Chondrocyte (in vitro differentiated cells): ENCODE measurements around the gene MROH2B. TPM values are rescaled to one million over a fixed set of nuclear protein-coding genes. Genes with fewer than 3 reads are reported as not detected.
"Not testable (repeated sequence)": the region's sequence is repeated elsewhere in the genome, so short reads cannot be mapped to it uniquely, and the experiment has no call there.

Experiments
- DNase-seq: peaks from one replicate; pipeline ENCODE4 v3.0.0; 2021; ENCODE audit warnings: mixed read lengths, low spot score
- H3K27ac Mint-ChIP-seq: one replicate; pipeline ENCODE4 v1.8.0; 2021; ENCODE audit warnings: mild to moderate bottlenecking, moderate library complexity, mixed read lengths; ENCODE audit not compliant: unreplicated experiment
- H3K27me3 Mint-ChIP-seq: 2 replicates; pipeline ENCODE4 v1.8.0; 2021; ENCODE audit warnings: low read depth, mixed read lengths
- H3K36me3 Mint-ChIP-seq: 2 replicates; pipeline ENCODE4 v1.8.0; 2021; ENCODE audit warnings: low read depth, mixed read lengths
- H3K4me1 Mint-ChIP-seq: 2 replicates; pipeline ENCODE4 v1.8.0; 2021; ENCODE audit warnings: low read depth, mild to moderate bottlenecking, mixed read lengths
- H3K4me3 Mint-ChIP-seq: one replicate; pipeline ENCODE4 v1.8.0; 2021; ENCODE audit warnings: mild to moderate bottlenecking, moderate library complexity, mixed read lengths; ENCODE audit not compliant: unreplicated experiment
- H3K9me3 Mint-ChIP-seq: 2 replicates; pipeline ENCODE4 v1.8.0; 2021; ENCODE audit warnings: low read depth, mixed read lengths
- CTCF ChIP-seq: fragments of 200-600 bp; sonication (generic); IDR thresholded peaks from 2 replicates; pipeline ENCODE4 v1.5.0; 2021; ENCODE audit warnings: antibody characterized with exemption, mild to moderate bottlenecking, moderate library complexity
- total RNA-seq: library from RNA; stranded (reverse); gene quantifications from 3 replicates; pipeline ENCODE4 v1.2.1, GENCODE V29; 2021

MROH2B gene
- total RNA-seq, 1 donor from 2014 or later: not detected

DNA sequence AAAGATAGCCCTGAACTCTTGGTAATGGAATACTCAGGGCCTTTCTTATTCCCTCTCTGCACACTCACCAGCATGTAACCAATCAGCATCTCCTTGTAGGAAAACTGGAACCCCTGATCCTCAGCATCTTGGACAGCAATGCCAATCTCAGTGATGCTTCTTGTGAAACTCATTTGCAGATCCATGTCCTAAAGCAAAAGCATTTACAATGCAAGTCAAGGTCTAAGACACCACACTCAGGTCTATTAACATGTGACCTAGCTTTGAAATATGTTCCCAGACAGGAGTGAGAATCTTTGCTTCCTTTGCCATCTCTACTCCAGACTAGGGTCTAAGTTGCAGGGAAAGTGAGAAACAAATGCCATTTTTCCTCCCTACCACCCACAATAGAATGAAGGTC, 38.2 kb downstream of the MROH2B start:
- DNase-seq: no peak
- Mint-ChIP-seq H3K4me3 (no peak overlapping the region), H3K36me3 (no peaks in the 10 kb centered on the region), H3K27ac (no peak overlapping the region), H3K4me1 (no peaks in the 10 kb centered on the region), H3K9me3 (peaks cover 15% of the 10 kb centered on the region), H3K27me3 (no peaks in the 10 kb centered on the region)
- no peak for TF ChIP-seq CTCF

- H3K36me3 Mint-ChIP-seq, H3K27me3 Mint-ChIP-seq: not testable (repeated sequence)
These were observed 48.5 kb downstream of the MROH2B start for GRCh38 chr5:41022600-41022999.

GRCh38 chr5:41012318-41012717, 58.8 kb downstream of the MROH2B start:
- Mint-ChIP-seq H3K4me1 (no peaks in the 10 kb centered on the region), H3K4me3 (no peak overlapping the region), H3K36me3 (no peaks in the 10 kb centered on the region), H3K9me3 (peaks cover 2% of the 10 kb centered on the region), H3K27me3 (peaks cover 2% of the 10 kb centered on the region), H3K27ac (no peak overlapping the region)
- TF ChIP-seq CTCF: no peak
- DNase-seq: no peak

More at GRCh38 chr5:41022600-41022999, 48.5 kb downstream of the MROH2B start:
- not testable (repeated sequence) for H3K4me1 Mint-ChIP-seq, DNase-seq, H3K4me3 Mint-ChIP-seq, H3K27ac Mint-ChIP-seq
- H3K9me3 Mint-ChIP-seq: peaks cover 26% of the 10 kb centered on the region

DNA sequence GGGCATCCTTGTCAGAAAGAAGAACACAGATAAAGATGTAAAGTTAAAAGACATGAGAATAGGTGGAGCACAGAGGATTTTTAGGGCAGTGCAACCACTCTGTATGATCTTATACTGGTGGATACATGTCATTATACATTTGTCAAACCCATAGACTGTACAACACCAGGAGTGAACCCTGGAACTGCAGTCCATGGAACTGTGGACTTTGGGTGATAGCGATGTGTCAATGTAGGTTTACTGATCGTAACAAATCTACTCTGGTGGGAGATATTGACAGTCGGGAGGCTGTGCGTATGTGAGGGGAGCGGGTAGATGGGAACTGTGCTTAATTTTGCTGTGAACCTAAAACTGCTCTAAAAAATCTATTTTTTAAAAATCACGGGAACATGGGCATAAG, 60.6 kb downstream of the MROH2B start:
- Mint-ChIP-seq H3K27me3 (peaks cover 2% of the 10 kb centered on the region), H3K27ac (no peak overlapping the region), H3K36me3 (no peaks in the 10 kb centered on the region), H3K4me1 (no peaks in the 10 kb centered on the region), H3K9me3 (peaks cover 3% of the 10 kb centered on the region), H3K4me3 (no peak overlapping the region)
- no peak for TF ChIP-seq CTCF
- no peak for DNase-seq

GRCh38 chr5:41009232-41009631, 61.9 kb downstream of the MROH2B start:
- Mint-ChIP-seq H3K9me3 (peaks cover 7% of the 10 kb centered on the region), H3K4me1 (no peaks in the 10 kb centered on the region), H3K36me3 (no peaks in the 10 kb centered on the region), H3K4me3 (no peak overlapping the region), H3K27ac (no peak overlapping the region), H3K27me3 (peaks cover 2% of the 10 kb centered on the region)
- TF ChIP-seq CTCF: no peak
- no peak for DNase-seq

- TF ChIP-seq CTCF: no peak
- no peaks in the 10 kb centered on the region for H3K4me1 Mint-ChIP-seq
These were observed 66.2 kb downstream of the MROH2B start for GRCh38 chr5:41004931-41005330.

More at GRCh38 chr5:41004931-41005330, 66.2 kb downstream of the MROH2B start:
- H3K36me3 Mint-ChIP-seq: no peaks in the 10 kb centered on the region
- peaks cover 7% of the 10 kb centered on the region for H3K9me3 Mint-ChIP-seq
- H3K4me3 Mint-ChIP-seq: no peak overlapping the region
- H3K27me3 Mint-ChIP-seq: no peaks in the 10 kb centered on the region
- H3K27ac Mint-ChIP-seq: no peak overlapping the region
- DNase-seq: no peak
